ENCODE data around the gene CASR.
"Not testable (repeated sequence)": the region's sequence is repeated elsewhere in the genome, so short reads cannot be mapped to it uniquely, and the experiment has no call there.

CASR gene, protein sequence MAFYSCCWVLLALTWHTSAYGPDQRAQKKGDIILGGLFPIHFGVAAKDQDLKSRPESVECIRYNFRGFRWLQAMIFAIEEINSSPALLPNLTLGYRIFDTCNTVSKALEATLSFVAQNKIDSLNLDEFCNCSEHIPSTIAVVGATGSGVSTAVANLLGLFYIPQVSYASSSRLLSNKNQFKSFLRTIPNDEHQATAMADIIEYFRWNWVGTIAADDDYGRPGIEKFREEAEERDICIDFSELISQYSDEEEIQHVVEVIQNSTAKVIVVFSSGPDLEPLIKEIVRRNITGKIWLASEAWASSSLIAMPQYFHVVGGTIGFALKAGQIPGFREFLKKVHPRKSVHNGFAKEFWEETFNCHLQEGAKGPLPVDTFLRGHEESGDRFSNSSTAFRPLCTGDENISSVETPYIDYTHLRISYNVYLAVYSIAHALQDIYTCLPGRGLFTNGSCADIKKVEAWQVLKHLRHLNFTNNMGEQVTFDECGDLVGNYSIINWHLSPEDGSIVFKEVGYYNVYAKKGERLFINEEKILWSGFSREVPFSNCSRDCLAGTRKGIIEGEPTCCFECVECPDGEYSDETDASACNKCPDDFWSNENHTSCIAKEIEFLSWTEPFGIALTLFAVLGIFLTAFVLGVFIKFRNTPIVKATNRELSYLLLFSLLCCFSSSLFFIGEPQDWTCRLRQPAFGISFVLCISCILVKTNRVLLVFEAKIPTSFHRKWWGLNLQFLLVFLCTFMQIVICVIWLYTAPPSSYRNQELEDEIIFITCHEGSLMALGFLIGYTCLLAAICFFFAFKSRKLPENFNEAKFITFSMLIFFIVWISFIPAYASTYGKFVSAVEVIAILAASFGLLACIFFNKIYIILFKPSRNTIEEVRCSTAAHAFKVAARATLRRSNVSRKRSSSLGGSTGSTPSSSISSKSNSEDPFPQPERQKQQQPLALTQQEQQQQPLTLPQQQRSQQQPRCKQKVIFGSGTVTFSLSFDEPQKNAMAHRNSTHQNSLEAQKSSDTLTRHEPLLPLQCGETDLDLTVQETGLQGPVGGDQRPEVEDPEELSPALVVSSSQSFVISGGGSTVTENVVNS

GRCh38 chr3:122183521-122183892 lies at the start of gene CASR:
Gene CASR (plus strand): TSS chr3:122183668. CDS start chr3:122254190, 70,522 bp downstream.
- DNase-seq (ENCODE audit: low spot score) = no peak

- DNase-seq (ENCODE audit: low spot score) = no peak
Observed at GRCh38 chr3:122146466-122146865, 37.0 kb upstream of the CASR start.

GRCh38 chr3:122148941-122149627 lies 34.4 kb upstream of the CASR start:
- no peak for DNase-seq (ENCODE audit: low spot score)

DNA sequence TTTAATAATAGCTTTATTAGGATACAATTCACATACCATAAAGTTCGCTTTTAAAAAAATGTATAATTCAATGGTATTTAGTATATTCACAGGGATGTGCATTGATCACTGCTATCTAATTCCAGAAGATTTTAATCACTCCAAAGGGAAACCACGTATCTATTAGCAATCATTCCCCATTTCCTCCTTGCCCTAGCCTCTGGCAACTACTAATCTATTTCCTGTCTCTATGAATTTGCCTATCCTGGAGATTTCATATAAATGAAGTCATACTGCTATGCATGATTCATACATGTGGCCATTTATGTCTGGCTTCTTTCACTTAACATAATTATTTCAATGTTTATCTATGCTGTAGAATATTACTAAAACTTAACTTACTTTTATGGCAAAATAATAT lies 32.0 kb upstream of the CASR start:
- peak; percentile 49 for DNase-seq (ENCODE audit: low spot score)

DNA sequence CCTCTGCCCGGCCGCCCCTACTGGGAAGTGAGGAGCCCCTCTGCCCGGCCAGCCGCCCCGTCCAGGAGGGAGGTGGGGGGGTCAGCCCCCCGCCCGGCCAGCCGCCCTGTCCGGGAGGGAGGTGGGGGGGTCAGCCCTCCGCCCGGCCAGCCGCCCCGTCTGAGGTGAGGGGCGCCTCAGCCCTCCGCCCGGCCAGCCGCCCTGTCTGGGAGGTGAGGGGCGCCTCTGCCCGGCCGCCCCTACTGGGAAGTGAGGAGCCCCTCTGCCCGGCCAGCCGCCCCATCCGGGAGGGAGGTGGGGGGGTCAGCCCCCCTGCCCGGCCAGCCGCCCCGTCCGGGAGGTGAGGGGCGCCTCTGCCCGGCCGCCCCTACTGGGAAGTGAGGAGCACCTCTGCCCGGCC lies 18.5 kb upstream of the CASR start:
- not testable (repeated sequence) for DNase-seq (ENCODE audit: low spot score)

DNA sequence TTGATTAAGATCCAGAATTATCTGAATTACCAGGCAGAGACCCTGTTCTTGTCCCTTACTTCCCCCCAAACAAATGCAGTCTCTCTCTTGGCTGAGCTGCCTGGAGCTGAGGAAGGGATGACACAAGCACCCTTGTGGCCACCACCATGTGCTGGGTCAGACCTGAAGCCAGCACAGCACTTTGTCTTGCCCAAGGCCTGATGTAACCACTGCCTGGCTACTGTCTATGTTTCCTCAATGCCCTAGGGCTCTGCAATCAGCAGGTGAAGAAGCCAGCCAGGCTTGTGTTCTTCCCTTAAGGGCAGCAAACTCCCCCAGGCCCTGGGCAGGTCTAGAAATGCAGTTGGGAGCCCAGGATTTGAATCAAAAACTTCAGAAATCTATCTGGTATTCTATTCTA lies 15.8 kb upstream of the CASR start:
- no peak for DNase-seq (ENCODE audit: low spot score)

- no peak for DNase-seq (ENCODE audit: low spot score)
Observed at GRCh38 chr3:122168044-122168443, 15.4 kb upstream of the CASR start.

GRCh38 chr3:122169911-122170310 lies 13.6 kb upstream of the CASR start:
- peak; percentile 37 for DNase-seq (ENCODE audit: low spot score)

- DNase-seq (ENCODE audit: low spot score) = not testable (repeated sequence)
Observed at GRCh38 chr3:122171361-122171760, 12.1 kb upstream of the CASR start.

DNA sequence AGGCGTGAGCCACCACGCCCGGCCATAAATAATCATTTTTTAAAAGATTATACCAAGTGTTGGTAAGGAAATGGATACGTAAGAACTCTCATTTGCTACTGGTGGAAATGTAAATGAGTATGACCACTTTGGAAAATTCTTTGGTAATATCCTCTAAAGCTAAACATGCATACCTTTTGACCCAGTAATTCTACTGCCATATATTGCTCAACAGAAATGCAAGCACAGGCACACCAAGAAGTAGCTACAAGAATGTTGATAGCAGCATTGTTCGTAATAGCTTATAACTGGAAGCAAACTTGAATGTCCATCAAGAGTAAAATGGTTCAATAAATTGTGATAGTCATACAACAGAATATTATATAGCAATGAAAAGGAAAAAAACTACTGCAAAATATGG lies 4.8 kb upstream of the CASR start:
- DNase-seq (ENCODE audit: low spot score) = no peak

DNA sequence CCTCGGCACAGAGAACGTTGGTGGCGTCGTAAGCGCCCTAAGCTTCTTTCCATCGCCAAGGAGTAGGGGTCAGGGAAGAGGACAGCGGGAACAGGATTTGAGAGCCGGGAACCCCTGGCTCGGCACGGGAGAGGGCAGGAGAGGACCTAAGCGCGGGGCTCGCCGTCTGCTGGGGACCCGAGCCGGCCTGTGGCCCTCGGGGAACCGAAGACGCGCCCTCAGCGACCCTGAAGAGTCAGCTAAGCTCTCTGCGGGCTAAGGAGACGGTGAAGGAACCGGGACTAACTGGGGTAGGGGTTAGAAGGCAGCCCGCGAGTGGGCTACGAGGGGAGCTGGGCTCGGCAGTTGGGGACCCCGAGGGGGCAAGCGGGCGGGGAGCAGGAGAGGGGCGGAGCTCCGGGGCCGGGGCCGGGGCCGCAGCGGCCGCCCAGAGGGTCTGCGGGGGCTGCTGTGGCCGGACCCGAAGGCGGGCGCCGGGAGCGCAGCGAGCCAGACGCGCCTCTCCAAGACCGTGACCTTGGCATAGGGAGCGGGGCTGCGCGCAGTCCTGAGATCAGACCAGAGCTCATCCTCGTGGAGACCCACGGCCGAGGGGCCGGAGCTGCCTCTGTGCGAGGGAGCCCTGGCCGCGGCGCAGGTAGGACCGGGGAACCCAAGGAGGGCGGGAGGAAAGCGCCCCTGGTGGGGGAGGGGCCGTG lies 574 bp downstream of the CASR start:
- DNase-seq (ENCODE audit: low spot score) = no peak

GRCh38 chr3:122184591-122184929 lies 1.1 kb downstream of the CASR start:
- DNase-seq (ENCODE audit: low spot score) = no peak

GRCh38 chr3:122186372-122186771 lies 2.9 kb downstream of the CASR start:
- no peak for DNase-seq (ENCODE audit: low spot score)

- DNase-seq (ENCODE audit: low spot score) = no peak
Observed at GRCh38 chr3:122188737-122189136, 5.3 kb downstream of the CASR start.

GRCh38 chr3:122189357-122189756 lies 5.9 kb downstream of the CASR start:
- no peak for DNase-seq (ENCODE audit: low spot score)

- DNase-seq (ENCODE audit: low spot score) = no peak
Observed at GRCh38 chr3:122190525-122190924, 7.1 kb downstream of the CASR start.

DNA sequence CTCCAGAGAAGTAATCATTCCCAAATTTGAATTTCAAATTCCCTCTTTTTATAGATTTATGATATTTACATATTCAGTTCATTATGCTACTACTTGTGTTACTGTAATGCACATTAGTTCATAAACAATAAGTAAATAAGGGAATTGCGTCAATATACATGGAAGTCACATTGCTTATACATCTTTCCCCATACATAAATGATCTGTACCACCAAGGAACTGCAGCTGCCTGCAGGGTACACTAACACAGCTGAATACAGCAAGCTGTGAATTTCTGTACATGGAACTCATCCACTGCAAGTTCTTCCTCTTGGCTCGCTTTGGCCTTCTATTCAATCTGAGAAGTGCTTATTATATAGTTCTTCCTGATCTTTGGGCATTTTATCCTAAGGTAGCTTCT lies 15.5 kb downstream of the CASR start:
- DNase-seq (ENCODE audit: low spot score) = no peak

- DNase-seq (ENCODE audit: low spot score) = no peak
Observed at GRCh38 chr3:122199552-122199951, 16.1 kb downstream of the CASR start.

- no peak for DNase-seq (ENCODE audit: low spot score)
Observed at GRCh38 chr3:122200661-122201060, 17.2 kb downstream of the CASR start.

DNA sequence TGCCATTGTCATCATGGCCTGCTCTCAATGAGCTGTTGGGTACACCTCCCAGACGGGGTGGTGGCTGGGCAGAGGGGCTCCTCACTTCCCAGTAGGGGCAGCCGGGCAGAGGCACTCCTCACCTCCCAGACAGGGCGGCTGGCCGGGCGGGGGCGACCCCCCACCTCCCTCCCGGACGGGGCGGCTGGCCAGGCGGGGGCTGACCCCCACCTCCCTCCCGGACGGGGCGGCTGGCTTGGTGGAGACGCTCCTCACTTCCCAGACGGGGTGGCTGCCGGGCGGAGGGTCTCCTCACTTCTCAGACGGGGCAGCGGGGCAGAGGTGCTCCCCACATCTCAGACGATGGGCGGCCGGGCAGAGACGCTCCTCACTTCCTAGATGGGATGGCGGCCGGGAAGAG lies 18.0 kb downstream of the CASR start:
- not testable (repeated sequence) for DNase-seq (ENCODE audit: low spot score)

DNA sequence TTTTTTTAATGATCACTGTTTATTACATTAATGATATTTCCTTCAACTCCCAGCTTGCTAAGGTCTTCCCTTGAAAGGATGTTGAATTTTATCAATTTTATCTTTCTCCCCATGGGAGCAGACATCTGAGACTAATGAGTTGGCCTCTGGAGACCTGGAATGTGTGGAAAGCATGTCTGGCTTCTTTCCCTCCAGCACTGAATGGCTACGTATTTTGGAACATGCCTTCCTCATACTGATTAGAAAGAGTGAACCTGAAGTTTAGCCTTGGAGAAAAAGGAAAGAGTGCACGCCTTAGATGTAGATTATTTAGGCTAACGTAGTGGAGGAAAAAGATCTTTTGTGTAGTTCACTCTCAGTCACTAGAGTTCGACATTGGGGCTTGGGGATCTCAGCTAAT lies 25.1 kb downstream of the CASR start:
- no peak for DNase-seq (ENCODE audit: low spot score)

DNA sequence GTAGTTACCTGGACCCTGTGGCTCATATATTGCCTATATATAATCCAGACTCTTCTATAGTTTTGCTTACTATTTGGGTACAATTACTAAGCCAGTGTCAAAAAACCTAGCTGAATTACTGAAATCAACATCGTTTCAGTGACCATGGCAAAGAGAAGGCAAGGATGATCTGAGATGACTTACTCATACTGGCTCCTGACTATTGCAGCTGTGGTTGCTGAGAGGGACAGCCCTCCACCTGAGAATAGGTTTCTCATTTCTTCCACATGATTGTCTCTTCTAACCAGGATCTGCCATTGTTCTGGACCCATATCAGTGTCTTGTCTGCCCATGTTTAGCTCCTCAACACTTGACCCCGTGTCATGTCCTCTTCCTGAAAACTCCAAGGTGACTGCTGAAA lies 30.2 kb downstream of the CASR start:
- DNase-seq (ENCODE audit: low spot score) = no peak

Measured in RKO (cell line).